NCI-H128 (cell line): ENCODE data around the gene DGKD.
"Not testable (repeated sequence)": the region's sequence is repeated elsewhere in the genome, so short reads cannot be mapped to it uniquely, and the experiment has no call there.

Experiments
- DNase-seq: peaks from one replicate; lab custom pipeline; 2025; ENCODE audit not compliant: unreplicated experiment; lab: John Stamatoyannopoulos, UW

The DGKD gene

GRCh38 chr2:233358947-233359346, 4.7 kb downstream of the DGKD start:
- no peak for DNase-seq

- no peak for DNase-seq
Observed at GRCh38 chr2:233359823-233360222, 5.5 kb downstream of the DGKD start.

- DNase-seq: no peak
Observed at GRCh38 chr2:233360771-233361176, 6.5 kb downstream of the DGKD start.

GRCh38 chr2:233361297-233361696, 7.0 kb downstream of the DGKD start:
- DNase-seq: no peak

- no peak for DNase-seq
Observed at GRCh38 chr2:233362742-233363141, 8.4 kb downstream of the DGKD start.

- DNase-seq: no peak
Observed at GRCh38 chr2:233363744-233364235, 9.5 kb downstream of the DGKD start.

GRCh38 chr2:233365861-233366520, 11.7 kb downstream of the DGKD start:
- no peak for DNase-seq

DNA sequence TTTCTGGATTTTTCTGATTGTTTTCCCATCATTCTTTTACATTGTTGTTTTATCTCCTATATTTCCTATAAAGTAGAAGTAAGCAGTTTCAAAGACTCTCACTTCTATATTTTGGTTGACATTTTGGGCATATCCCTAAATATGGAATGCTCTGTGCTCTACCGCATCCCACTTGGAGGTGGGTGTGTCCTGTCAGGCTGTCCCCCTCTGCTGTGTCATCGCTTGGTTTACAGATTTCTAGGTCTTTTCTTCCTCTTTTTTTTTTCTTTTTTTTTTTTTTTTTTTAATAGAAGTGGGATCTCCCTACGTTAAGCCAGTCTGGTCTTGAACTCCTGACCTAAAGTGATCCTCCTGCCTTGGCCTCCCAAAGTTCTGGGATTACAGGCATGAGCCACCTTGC, 13.3 kb downstream of the DGKD start:
- no peak for DNase-seq

DNA sequence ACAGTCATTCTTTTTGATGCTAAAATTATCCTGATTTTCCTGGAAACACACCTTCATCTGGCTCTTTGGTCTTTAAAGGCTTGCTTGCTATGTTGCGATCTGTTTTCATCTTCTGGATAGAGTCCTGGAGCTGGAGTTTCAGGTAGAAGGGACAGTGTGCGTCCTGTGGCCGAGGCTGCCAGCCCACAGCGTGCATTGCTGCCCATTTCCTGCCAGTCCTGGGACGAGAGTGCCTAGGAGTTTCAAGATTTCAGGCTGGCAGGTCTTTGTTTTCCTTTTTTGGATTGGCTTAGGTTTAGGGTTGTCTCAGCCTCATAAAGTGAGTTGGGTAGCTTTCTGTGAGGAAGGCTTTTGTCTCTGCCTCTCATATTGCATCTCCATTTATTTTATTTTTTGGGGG, 14.5 kb downstream of the DGKD start:
- DNase-seq: no peak

DNA sequence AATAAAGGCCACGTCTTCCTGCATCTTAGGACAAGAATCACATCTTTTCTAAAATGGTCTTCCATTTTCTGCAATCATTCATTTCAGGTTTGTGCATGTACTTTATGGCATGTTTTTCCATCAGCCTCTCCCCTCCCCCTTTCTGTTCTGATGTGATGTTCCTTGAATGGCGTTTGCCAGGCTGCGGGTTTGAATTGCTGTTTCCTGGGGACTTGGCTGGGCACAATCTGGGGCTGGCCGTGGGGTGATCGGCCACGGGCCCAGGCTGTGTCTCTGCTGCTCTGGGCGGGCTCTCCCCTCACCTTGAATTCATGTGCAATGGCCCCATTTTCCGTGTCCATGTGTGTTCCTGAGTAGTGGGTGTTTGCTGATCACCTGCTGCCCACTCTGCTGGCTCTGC, 15.2 kb downstream of the DGKD start:
- no peak for DNase-seq

GRCh38 chr2:233369897-233370685, 15.8 kb downstream of the DGKD start:
- no peak for DNase-seq

- no peak for DNase-seq
Observed at GRCh38 chr2:233371641-233372040, 17.3 kb downstream of the DGKD start.

- DNase-seq: no peak
Observed at GRCh38 chr2:233372855-233373254, 18.6 kb downstream of the DGKD start.

DNA sequence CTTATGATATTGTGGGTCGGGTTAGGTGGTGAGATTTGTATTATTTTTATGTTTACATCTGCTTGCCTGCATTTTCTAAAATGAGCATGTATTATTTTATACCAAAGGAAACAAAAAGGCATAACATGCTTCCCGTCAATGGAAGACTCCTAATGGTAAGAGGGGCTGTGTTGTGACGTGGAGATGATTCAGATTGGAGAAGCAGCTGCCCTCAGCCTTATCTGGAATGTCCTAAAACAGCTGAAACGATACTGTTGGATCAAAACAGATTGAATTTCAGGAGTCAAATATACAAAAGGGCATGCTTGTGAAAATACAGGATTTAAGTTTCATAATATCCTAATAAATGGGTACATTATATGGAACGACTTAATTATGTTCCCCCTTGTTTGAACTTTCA, 19.0 kb downstream of the DGKD start:
- DNase-seq: no peak

DNA sequence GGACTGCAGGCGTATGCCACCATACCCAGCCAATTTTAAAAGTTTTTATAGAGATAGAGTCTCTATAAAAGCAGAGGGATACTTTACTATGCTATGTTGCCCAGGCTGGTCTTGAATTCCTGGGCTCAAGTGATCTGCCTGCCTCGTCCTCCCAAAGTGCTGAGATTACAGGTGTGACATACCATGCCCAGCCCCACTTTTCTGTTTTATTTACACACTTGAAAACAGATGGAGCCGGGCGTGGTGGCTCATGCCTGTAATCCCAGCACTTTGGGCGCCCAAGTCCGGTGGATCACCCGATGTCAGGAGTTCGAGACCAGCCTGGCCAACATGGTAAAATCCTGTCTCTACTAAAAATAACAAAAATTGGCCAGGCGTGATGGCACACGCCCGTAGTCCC, 20.5 kb downstream of the DGKD start:
- DNase-seq: not testable (repeated sequence)

DNA sequence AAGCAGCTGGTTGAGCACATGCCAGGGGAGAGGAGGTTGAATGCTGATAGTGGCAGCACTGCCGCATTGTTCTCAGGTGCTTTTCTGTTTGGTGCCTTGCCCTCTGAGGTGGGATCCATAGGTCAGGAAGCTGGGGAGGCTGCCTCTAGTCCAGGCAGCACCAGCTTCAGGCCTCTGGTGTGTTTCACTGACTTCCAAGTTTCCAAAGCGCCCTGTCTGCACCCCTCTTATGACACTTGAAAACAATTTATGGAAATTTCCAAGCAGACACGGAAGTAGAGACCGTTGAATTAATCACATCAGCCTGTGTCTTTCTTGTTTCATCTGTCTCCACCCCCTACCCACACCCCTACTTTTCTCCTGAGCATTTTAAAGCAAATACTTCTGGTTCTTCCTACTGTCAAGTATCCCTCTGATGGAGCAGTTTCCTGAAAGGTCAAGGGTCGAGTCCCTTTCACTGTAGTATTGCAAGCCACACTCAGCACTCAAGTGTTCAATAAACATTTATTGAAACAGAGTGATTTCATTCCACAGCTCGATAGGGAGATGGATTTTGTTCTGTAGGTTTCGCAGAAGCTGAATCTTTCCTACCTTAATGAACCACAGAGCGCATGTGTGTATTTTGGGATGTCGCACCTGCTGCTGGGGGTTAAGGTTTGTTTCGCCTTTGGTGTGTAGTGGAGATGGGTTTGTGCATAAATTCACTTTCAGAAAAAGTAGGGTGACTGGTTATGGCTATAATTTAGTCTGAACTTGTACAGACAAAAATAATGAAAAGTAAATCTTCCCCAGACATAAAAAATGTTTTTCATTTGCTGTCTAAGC, 21.4 kb downstream of the DGKD start:
- DNase-seq: no peak

GRCh38 chr2:233379034-233379433, 24.7 kb downstream of the DGKD start:
- DNase-seq: no peak

GRCh38 chr2:233379441-233379840, 25.1 kb downstream of the DGKD start:
- DNase-seq: no peak

- DNase-seq: no peak
Observed at GRCh38 chr2:233380132-233380895, 26.0 kb downstream of the DGKD start.

DNA sequence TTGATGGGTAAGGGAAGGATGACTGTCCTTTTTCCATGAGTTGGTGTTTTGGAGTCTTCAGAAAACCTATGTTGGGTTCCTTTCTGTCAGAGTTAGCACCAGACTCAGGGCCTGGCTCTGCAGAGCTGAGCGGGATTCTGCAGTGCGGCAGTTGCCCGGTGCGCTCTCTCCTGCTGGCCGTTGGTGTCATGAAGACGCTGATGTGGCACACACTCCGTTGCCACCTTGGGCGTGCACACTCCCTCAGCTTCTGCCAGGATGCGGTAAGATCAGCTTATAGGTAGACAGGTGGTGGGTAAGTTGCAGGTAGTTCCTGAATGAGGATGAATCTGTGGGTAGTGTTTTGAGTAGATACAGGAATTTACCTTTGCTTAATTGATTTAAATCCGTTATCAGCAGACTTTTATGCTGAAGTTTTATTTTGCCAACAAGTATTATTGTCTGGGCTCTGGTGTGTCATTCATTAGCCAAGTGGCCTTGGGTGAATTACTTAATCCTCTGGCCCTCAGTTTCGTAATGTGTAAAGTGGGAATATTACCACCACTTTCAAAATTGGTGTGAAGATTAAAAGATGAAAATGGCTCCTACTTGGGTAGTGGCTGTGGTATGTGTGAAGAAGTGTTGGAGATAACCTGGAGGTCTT, 26.8 kb downstream of the DGKD start:
- DNase-seq: no peak

GRCh38 chr2:233381638-233381995, 27.3 kb downstream of the DGKD start:
- DNase-seq: no peak
